CD4-positive, alpha-beta T cell treated with Interleukin-17A for 1 hour (primary cell): ENCODE data around the gene ZNF664.

ENCODE experiments used
- DNase-seq: peaks from one replicate; pipeline ENCODE4 v3.0.0-alpha.2; 2020

ZNF664 gene

DNA sequence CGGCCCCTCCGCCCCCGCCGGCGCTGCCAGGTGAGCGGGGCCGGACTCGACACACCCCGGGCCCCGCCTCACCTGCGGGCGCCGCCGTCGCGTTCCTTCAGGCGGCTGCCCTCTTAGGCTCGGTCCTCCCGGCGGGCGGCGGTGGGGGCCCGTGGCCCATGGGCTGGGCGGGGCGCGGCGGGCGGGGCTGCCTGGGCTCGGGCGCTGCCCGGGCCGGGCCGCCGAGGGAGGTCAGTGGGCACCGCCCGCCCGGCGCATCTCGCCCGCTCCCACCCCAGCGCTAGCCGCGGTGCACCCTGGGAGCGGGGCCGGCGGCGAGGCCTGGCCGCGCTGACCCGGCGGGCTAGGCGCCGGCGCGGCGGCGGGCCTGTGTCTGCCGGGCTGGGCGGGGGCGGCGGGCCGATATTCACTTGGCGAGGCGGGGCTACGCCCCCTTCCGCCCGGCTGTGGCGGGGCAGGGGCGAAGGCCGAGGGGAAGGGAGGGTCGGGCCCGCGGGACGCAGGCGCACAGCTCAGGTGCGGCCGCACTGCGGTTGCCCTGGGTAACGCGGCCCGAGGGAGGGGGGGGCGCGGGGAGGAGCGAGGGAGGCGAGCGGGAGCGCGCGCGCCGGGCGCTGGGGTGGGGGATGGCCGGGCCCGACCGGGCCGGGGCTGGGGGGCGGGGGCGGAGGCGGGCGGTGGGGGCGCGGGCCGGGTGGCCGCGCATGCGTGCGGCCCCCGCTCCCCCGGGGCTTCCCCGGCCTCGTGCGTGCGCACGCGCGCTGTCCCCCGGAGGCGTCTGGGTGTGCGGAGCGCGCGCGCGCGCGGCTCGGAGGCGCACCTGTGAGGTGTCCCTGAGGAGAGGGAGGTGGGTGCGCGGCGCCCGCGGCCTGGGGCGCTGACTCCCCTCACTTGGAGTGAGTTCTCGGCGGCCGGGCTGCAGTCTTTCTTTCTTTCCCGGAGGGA lies at the start of gene ZNF664, which contains the start of gene CCDC92:
Gene ZNF664, plus strand, starts transcription at position 759 of the 945 bp plus-strand sequence. CDS start 38,930 bp downstream, outside the sequence.
Gene CCDC92, minus strand, starts transcription at position 375 of the 945 bp plus-strand sequence. CDS start 28,526 bp downstream, outside the sequence.
- DNase-seq, result peak; percentile 95

DNA sequence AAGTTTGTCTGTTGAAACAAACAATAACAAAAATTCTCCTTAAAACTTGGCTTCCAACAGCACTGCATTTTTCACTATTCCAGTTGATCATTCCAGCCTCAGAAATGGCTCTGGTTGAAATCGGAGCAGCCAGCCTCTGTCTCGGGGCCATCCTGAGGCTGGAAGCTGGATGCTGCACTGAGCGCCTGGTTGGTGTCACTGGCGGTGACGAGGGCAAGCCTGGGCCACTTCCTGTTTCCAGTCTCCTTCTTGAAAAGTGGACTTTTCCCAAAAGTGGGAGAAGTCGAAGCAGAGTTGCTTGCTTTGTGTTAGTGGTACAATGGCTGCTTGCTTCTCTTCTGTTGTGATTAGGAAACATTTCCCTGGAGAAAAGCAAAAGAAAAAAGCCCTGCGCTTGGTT lies 49.1 kb upstream of the ZNF664 start:
- DNase-seq, result no peak

DNA sequence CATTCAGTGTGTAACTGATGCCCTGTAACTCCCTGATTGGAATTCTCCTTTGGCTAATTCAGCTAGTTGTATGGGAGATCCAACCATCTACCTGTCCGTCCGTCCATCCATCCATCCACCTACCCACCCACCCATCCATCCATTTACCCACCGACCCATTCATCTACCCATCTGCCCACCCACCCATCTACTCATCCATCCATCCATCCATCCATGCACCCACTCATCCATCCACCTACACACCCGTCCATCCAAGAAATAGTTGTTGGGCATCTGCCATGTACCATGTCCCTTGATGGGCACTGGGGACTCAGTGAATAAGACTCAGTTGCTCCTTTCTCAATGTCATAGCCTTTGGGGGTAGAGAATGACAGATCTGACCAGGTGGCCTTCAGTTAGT lies 48.5 kb upstream of the ZNF664 start:
- DNase-seq, result no peak

DNA sequence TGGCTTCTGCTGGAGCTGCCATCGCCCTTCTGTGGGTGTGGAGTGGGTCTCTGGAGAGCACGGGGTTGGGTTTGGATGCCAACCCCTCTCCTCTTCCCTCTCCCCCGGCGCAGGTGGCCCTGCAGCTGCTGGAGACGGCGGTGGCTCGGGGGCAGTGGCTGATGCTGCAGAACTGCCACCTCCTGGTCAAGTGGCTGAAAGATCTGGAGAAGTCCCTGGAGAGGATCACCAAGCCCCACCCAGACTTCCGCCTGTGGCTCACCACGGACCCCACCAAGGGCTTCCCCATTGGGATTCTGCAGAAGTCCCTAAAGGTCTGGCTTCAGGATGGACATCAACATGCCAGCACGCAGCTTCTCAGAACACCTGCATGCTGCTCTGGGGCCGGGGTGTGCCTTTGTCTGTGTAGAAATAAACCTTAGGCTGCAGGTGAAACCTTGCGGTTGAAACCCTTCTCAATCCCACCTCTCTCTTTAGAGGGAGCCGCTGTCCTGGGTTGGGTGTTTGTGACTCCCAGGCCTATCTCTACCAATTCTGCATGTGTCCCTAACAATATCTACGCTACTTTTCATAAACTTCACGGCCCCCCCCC lies 44.6 kb upstream of the ZNF664 start:
- no peak for DNase-seq

DNA sequence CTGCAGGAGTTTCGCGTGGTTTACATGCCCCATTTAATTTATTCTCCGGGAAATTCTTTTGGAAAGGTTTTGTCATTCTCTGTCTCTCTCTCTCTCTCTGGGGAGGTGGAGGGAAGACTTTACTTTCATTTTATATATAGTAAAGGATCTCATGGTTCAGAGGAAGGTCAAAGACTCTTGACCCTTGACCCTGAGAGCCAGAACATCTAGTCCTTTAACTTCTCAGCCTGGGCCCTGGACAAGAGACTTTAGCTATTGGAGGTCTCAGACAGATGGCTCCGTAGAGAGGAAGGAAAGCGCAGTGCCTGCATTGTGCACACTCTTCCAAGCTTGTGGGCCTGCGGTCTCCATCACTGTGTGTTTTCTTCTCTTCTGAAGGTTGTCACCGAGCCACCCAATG lies 44.1 kb upstream of the ZNF664 start:
- no peak for DNase-seq

DNA sequence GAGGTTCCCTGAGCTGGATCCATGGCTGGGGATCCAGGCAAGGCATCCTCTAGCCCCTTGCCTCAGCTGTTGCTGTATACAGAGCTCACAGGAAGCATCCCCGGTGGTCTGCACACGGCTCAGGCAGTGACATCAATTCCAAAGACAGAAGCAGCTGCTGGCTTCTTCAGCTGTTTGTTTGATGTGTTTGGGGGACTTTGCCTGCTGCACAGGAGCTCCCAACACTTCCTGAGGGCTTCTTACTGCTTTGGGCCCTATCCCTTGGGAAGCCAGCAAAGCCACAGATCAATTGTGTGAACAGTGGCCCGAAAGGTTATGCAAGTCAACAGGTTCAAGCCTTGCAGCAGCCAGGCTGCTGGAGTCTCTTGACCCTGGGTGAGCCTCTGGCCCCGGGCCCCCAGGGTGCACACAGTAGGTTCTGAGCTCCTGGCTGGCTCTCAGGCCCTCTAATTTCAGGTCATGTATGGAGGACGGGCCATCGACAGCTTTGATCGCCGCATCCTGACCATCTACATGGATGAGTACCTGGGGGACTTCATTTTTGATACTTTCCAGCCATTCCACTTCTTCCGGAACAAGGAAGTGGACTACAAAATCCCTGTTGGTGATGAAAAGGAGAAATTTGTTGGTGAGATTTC lies 43.0 kb upstream of the ZNF664 start:
- DNase-seq, result no peak

DNA sequence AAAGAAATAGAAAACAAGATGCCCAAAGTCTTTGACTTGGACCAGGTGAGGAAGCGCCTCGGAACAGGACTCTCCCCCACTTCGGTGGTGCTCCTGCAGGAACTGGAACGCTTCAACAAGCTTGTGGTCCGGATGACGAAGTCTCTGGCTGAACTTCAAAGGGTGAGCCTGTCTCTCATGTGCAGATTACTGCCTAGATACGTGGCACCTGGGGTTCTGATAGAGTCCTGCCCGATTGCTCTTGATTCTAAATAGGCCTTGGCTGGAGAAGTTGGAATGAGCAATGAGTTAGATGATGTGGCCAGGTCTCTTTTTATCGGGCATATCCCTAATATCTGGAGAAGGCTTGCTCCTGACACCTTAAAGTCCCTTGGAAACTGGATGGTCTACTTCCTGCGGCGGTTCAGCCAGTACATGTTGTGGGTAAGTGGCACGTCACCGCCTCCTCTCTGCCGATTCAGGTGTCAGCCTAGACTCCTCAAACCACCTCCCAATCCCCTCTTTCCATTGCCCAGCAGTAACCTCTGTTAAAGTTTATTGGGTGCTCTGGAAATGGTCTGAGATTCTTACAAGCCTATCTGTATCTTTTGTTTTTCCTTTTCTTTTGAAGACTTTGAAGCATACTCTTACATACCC lies 41.2 kb upstream of the ZNF664 start:
- peak; percentile 51 for DNase-seq

DNA sequence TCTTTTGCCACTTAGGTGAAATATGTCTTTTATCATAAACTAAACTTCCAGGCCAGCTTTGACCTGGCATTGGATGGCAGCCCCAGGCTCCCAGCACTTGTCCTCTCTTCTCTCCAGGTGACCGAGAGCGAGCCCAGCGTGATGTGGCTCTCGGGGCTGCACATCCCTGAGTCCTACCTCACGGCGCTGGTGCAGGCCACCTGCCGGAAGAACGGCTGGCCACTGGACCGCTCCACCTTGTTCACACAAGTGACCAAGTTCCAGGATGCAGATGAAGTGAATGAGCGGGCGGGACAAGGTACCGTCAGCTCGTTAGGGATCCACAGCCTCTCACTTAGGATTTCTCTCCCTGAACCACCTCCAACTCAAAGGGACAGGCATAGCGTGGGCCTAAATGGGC lies 39.8 kb upstream of the ZNF664 start:
- DNase-seq, result no peak

DNA sequence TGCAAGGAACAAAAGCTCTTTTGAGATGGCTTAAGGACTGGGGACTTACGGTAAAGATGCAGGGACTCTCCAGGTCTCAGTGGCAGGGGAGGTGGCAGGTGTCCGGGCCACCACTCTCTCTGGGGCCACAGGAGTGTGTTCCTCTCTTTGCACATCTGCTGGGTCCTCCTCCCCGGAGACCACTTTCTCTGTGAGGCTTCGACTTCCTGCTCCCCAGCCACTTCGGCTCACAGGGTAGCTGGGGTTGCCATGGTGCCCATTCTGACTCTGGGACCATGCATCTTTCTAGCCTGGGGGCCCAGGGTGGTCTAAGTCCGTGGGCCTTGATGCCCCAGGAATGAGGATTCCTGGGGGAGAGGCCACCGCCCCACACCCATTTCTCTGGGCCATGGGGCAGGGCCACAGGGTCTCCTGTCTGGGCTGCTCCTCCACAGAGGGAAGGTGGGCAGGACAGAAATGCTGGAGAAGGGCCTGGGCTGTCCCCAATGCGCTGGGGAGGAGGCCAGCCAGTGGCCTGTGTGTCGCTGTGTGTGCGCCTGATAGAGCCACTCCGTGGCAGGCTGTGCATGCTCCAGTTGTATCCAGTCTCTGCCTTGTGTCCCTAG lies 38.9 kb upstream of the ZNF664 start:
- no peak for DNase-seq

DNA sequence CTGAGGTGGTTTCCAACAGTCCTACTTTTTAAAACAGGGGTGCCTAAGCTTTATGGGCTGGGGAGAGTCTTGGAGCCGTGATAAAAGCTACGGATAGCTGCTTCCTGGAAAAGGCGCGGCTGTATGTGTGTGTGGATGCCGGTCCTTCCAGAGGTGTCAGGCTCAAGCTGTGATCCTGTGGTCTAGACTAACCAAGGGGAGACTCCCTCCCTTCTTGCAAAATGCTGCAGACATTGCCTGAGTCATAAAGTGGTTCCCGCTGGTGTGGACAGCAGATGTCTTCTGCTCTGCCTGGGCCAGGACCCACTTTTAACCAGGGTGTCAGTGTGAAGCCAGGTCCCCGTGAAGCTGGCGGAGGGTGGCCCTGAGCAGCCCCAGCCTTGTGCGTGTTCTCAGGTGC lies 38.2 kb upstream of the ZNF664 start:
- no peak for DNase-seq

DNA sequence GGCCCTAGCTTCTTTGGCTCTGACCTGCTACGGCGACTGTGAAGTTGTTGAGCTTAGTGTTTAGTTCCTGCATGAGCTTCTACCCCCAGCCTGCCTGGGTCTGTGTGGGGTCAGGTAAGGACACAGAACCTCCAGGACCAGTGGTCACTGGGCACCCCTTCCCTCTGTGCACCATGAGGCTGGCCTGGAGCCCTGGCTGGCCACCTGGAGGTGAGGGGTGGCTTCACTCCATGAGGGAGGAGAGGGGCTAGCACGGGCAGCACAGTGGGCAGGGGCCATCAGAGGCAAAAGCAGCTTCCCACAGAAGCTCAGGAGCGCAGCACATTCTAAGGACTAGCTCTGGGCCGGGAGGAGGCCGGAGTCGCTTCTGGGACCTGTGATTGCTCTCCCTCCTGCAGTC lies 37.1 kb upstream of the ZNF664 start:
- no peak for DNase-seq

DNA sequence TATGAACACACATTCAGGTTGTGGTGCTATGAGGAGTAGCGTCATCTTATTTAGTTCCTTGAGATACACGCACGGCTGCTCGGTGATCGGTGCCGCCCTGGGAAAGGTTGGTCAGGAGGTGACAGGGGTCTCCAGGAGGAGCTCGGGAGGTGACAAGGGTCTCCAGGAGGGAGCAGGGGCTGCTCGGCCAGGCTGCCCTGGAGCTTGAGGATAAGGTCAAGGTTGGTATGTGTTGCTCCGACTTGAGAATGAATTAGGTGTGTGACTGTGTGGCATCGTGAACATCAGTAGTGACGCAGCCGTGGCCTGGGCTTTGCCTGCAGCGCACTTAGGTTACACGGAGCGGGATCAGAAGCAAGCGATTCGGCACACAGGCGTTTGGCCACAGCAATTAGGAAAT lies 36.5 kb upstream of the ZNF664 start:
- DNase-seq, result no peak

DNA sequence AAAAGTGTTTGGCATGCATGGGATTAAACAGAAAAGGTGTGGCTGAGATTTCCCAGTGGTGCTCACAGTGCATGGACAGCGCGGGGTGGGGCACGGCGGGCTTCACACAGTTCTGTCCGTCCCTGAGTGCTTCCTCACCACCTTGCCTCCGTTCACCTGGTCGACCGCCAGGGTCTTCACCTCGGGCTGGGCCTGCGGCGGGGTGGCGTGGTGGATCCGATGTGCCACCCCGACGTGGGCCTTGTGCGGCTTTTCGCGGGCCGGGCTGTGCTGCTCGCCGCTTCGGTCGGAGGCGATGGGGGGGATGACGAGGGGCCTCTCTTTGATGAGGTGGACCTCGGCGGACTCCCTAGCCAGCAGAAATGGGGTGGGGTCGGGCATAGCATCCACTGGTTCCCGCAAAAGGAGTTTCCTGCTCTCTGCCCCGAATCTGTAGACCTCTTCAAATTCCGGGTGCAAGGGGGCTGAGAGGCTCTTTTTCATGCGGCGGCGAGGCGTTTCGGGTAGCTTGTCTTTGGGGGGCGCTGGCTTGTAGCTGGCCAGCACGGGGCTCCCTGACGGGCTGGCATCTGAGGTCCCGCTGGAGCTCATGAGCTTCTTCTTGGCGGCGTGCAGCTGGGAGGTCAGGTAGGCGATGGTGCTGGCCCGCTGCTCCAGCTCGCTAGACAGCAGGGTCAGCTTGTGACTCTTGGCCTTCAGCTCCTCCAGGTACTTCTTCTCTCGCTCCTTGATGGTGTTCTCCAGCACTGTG lies 35.9 kb upstream of the ZNF664 start:
- DNase-seq, result no peak

DNA sequence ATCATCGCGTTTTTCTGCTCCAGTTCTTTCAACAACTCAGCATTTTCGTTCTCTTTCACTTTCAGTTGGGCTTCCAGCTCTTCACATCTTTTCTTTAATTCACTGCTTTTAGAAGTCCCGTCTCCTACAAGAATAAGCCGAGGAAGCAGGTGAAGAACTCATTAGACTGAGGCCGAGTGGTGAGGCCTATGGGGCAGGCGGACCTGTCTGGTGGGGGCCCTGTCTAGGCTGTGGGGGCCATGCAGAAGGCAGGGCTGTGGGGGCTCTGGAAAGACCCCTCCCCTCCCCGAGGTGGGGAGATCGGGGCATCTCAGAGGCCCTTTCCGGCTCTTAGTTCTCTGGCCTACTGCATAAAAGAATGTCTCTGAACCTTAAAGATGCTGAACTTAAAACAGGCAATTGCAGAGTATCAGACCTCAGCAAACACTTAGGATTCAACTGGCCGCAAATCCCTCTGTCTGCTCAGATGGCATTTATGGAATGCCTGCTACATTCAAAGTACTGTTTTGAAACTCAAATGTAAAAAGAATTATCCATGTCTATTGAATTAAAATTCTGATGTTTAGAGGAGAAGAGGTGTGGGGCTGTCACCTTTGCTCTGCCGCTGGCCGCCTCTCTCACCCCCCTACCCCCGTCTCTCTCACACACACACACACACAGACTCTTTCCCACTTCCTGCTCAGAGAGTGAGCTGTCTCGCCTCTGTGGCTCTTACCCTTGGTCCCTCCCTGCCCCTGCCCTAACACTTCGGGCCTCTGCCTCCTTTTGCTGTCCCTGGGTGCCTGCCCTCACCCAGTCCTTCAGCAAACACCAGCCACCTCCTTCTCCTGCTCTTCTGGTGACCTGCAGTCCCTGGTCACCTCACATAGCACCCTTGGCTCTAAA lies 35.1 kb upstream of the ZNF664 start:
- DNase-seq, result peak; percentile 71

DNA sequence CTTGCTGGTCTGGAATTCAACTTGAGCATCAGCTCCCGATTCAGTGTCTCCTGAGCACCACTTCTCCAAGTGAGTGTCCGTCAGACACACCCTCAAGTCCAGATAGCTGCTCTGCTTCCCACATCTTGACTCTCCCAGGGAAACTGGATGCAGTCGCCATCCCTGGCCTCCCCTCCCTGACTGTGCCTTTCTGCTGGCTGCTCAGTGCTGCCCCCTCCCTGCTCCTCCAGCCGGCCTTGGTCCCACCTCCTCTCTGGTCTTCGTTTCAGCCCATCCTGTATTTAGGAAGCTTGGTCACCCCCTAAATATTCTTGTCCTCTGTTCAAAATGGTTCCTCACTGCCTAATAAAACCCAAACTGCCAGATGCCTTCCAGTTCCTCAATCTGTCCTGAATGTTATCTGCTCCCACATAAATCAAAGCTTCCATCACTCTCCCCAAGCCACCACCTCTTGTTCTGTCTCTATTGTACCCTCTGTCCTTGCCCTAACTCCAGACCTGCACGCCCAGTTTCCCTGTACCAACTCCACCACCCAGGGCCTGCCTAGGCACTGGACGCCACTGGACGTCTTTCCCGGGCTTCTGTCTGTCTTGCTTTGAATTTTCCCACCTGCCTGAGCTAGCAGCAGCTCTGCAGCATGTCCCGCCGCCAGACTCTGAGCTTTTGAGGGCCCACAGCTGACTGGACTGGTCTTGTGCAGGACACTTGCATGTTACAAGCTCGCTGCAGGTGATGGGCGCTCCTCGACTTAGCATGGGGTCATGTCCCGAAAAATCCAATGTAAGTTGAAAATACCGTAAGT lies 34.1 kb upstream of the ZNF664 start:
- peak; percentile 4 for DNase-seq

DNA sequence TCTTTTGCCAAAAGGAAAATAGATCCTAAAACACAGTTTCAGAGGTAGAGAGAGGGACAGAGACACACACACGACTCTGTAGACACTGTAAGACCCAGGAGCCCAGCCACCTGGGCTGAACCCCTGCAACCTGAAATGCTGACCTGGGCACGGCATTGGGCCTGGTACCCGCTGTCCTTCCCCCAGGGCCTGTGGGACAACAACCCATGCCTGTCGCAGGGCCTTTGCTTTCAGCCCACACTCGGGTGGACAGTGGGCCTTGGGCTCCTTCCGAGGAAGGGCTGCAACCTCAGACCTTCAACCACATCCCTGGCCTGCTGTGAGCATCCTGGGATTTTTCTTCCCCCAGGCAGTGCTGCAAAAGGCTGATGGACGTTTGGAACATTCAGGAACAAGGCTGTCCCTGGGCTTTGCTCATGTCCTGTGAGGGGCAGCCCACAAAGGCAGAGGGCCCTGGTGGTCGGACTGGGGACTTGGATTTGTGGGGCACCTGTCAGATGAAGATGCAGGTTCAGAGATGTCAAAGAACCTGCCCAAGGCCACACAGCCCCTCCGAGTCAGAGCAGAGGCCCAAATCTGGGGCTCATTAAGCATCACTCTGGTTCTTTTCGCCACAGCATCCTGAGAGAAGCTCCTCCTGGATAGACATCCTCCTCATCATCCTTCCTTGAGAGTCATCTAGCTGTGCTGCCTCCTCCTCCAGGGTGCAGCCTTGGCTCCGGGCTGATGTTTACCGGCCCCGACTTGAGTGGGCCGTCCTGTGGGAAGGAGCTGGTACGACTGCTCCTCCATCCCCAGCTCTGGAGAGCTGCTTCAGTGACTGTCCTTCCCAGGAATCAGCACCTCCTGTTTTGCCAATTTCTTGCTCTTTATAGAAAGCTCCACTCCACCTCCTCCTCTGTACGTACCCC lies 33.0 kb upstream of the ZNF664 start:
- DNase-seq, result no peak

DNA sequence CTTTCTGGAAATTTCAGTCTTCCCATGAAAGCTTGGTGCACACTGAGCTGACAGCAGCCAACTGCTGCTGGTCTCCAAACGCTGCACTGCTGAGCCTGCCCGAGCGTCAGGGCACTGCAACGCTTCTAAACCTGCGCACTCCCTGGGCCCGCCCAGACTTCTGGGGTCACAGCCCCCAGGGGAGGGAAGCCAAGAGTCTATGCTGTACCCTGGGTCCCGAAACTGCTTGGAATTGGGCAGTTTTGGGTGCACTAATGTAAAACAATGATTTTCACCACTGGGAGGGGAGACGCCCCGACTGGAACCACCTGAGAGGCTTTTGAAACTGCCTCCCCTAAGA lies 32.4 kb upstream of the ZNF664 start:
- DNase-seq, result no peak

DNA sequence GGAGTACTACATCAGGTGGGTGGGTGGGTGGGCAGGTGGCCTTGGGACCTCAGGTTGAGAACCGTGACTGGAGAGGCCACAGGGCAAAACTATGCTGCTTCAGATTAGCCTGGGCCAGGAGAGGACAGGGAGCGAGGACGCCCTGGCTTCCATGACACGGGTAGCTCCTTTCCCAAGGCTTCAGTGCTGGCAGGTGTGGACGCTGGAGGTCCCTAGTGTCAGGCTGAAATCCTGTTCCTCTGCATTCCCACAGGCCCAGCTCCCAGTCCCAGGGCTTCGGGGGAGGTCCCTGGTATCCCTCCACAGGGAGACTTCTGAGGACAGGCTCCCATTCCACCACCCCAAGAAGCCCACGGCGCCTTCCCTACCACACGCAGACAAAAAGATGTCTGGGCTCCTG lies 32.0 kb upstream of the ZNF664 start:
- DNase-seq, result no peak

DNA sequence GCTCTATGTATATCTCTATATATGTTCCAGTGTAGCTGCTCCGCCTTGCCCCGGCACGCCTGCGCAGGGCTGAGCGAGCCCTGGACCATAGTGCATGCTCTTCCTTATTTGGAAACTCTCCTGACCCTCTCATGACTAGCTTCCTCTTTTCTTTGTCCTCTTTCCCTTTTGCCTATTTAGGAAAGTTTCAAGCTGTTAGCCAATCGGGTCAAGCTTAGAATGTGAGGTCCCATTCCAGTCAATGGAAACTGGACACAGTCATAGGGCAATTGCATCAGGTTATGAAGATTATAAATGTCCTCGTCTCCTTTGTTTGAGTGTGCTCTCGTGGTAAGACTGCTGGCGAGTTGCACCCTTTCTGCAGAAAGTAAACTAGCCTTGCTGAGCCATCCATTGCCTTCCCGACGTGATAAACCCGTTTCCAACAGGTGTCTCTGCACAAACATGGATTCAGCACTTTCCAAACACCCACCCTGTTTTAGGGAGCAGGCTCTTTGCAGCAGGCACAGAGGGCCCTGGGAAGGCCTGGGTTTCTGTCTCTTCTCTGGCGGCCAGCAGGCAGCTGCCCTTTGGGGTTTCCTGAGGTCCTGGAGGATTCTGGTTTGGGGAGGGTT lies 31.3 kb upstream of the ZNF664 start:
- no peak for DNase-seq
